Cardiac fibroblast (primary cell): ENCODE results near the gene C16orf95.
"Not testable (repeated sequence)": the region's sequence is repeated elsewhere in the genome, so short reads cannot be mapped to it uniquely, and the experiment has no call there.

Experiments used
- DNase-seq, 2 donors: peaks; one replicate each; pipeline versions ENCODE4 v3.0.0 to v3.0.0-alpha.2; 2010; ENCODE audit warnings: low read depth in 2 of 2
- H3K4me3 ChIP-seq, 2 donors: replicated peaks in 1 of 2; 1 replicate in 1 of 2; 2 replicates in 1 of 2; pipeline ENCODE4 v1.5.1; 2011; ENCODE audit warnings: low read depth in 2 of 2, low read length in 2 of 2, mild to moderate bottlenecking in 2 of 2, moderate library complexity in 1 of 2
- CTCF ChIP-seq: IDR thresholded peaks from one replicate; pipeline ENCODE4 v1.5.1; 2011; ENCODE audit warnings: low read depth, mild to moderate bottlenecking, low read length, inconsistent platforms

Gene C16orf95

GRCh38 chr16:87342504-87342903 lies 25.3 kb upstream of the C16orf95 start:
- TF ChIP-seq CTCF: no peak
- no peak for DNase-seq
- H3K4me3 ChIP-seq: no peak overlapping the region

GRCh38 chr16:87340198-87340597 lies 23.0 kb upstream of the C16orf95 start:
- TF ChIP-seq CTCF: no peak
- H3K4me3 ChIP-seq: no peak overlapping the region
- no peak for DNase-seq

- H3K4me3 ChIP-seq, DNase-seq: not testable (repeated sequence)
Observed at GRCh38 chr16:87339724-87340105, 22.5 kb upstream of the C16orf95 start.

GRCh38 chr16:87339086-87339723 lies 22.0 kb upstream of the C16orf95 start:
- no peak overlapping the region for H3K4me3 ChIP-seq
- TF ChIP-seq CTCF: no peak
- no peak for DNase-seq

GRCh38 chr16:87338155-87338765 lies 21.1 kb upstream of the C16orf95 start:
- no peak for DNase-seq
- H3K4me3 ChIP-seq: no peak overlapping the region
- TF ChIP-seq CTCF: no peak

- DNase-seq: no peak
- H3K4me3 ChIP-seq: no peak overlapping the region
- TF ChIP-seq CTCF: no peak
Observed at GRCh38 chr16:87337262-87337771, 20.1 kb upstream of the C16orf95 start.

GRCh38 chr16:87336434-87337240 lies 19.4 kb upstream of the C16orf95 start:
- no peak overlapping the region for H3K4me3 ChIP-seq
- no peak for TF ChIP-seq CTCF

More at GRCh38 chr16:87336434-87337240, 19.4 kb upstream of the C16orf95 start:
- DNase-seq: no peak
